Activated CD4-positive, alpha-beta T cell treated with anti-CD3 and anti-CD28 coated beads, Interleukin-2, amount 50 U/mL, for 24 hours (primary cell): ENCODE results near the gene EPS15.
"Not testable (repeated sequence)": the region's sequence is repeated elsewhere in the genome, so short reads cannot be mapped to it uniquely, and the experiment has no call there.

Source experiments
- DNase-seq, 2 donors: peaks; one replicate each; pipeline ENCODE4 v3.0.0-alpha.2; 2020; ENCODE audit warnings: low read depth in 1 of 2, low spot score in 1 of 2

The EPS15 gene

DNA sequence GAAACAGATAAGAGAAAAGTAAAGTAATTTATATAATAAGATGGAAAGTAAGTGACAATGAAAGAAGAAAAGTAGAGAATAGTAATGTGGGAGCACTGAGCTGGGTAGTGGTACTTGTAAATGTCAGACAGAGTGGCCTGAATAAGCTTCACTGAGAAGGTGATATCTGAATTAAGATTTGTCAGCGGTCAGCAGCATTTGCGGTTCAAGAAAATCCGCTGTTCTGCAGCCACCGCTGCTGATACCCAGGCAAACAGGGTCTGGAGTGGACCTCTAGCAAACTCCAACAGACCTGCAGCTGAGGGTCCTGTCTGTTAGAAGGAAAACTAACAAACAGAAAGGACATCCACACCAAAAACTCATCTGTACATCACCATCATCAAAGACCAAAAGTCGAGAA is 132.8 kb downstream of the EPS15 start:
- not testable (repeated sequence) for DNase-seq

DNA sequence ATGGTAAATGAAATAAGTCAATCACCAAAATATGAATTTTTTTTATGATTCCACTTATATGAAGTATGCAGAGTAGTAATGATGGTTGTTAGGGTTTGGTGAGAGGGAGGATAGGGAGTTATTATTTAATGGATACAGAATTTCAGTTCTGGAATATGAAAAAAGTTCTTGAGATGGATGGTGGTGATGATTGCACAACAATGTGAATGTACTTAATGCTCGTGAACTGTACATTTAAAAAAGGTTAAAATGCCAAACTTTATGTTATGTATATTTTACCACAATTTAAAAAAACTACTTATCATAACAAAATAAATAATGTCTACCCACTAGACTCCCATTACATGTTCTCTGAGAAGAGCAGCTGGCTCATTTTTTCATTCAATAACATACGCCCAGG is 133.3 kb downstream of the EPS15 start:
- DNase-seq = no peak

DNA sequence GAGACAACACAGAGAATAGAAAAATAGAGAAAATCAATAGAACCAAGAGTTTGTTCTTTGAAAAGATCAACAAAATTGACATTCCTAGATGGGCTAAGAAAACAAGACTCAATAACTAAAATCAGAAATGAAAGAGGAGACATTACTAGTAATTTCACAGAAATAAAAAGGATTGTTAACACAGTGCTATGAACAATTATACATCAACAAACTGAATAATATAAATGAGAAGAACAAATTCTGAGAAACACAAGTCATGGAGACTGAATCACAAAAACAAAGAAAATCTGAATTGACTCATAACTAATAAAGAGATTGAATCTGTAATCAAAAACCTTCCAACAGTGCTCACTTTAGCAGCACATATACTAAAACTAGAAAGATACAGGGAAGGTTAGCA is 137.1 kb downstream of the EPS15 start:
- DNase-seq = no peak

DNA sequence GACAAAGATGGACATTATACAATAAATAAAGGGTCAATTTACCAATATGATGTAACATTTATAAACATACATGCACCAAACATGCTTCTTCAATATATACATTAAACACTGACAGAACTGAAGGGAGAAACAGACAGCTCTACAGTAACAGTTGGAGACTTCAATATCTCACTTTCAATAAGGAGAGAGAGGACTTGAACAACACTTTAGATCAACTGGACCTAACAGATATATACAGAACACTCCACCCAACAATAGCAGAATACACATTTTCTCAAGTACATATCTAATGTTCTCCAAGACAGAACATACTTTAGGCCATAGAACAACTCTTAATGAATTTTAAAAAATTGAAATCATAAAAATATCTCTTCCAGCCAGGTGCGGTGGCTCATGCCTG is 138.1 kb downstream of the EPS15 start:
- no peak for DNase-seq

DNA sequence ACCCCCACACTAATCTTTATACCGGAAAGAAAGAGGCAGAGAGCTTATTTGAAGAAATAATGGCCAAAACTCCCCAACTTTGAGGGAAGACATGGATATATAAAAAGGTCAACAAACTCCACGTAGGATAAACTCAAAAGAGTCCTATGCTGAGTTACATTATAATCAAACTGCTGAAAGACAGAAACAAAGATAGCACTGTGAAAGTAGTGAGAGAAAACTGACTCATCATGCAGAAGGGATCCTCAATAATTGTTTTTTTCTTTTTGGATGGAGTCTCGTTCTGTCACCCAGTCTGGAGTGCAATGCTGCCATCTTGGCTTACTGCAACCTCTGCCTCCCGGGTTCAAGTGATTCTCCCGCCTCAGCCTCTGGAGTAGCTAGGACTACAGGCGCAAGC is 140.2 kb downstream of the EPS15 start:
- no peak for DNase-seq

DNA sequence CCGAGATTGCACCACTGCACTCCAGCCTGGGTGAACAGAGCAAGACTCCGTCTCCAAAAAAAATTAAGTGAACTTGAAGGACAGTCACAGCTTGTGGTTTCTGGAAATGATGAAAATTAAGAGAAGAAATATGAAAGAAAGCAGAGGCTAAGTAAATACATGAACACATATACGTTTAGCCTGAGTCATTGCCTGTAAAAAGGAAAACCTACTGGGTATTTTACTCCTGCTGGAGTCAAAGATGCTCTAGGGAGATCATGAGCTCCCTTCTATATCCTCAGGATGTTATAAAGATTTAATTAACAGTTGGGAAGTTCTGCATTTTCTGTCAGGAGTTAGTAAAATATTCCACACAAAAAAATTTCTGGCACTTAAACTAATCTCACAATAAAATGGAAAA is 145.2 kb downstream of the EPS15 start:
- DNase-seq = no peak

DNA sequence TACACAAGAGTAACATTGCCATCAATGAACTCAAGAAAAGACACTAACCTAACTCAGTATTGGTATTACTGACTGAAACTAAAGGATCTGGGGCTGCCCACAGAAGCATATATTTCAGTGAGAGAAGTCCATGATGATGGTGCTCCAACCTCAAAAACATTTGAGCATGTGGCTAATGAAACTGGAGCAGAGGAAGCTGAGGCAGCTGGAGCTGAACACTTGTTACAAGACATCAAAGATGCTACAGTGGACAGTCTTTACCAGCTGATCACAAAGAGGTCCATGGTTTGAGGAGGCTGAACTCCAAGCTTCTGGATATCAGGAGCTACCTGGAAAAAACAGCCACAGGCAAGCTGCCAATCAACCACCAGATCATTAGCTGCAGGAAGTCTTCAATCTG is 146.5 kb downstream of the EPS15 start:
- DNase-seq = no peak

DNA sequence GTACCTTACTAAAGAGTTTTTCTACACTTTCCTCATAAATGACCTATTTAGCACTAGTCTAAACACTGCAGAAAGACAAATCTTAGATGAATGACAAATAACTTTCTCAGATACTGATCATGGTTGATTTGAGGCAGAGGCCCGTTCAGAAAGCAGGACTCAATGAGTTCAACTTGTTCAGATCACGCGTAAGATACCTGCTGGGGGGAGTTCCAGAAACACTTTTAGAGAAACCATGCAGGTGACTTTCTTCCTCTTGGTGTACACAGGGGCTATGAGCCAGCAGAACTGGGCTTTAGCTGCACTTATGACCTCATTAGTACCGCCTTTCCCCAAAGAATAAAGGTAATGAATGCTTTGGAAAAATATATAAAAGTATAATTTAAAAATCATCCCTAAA is 149.9 kb downstream of the EPS15 start:
- DNase-seq = no peak

DNA sequence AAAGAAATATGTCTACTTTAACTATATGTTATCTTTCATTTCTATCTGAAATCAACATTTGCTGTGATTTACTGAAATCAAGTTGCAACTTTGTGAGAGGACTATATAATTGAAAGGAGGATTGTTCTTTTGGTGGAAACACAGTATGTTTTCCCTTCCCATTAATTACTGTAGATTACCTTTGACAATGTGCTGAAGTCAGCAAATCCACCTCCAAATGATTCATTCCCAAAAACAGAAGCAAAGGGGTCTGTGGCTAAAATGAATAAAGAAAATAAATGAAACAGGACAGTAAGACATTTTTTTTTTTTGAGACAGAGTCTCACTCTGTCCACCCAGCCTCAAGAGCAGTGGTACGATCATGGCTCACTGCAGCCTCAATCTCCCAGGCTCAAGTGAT is 153.3 kb downstream of the EPS15 start:
- DNase-seq = no peak

DNA sequence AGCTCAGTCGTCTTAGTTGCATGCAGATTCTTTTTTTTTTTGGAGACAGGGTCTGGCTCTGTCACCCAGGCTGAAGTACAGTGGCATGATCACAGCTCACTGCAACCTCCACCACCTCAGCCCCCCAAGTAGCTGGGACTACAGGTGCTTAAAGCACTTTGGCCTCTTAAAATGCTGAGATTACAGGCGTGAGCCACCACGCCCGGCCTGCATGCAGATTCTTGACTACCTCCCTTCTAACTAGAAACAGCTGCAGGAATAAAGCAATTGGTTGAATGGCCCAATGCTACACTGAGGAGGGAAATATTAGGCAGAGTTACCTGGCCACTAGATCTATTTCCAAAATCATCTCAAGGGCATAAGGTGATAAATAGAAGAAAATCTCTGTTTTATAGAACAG is 159.2 kb downstream of the EPS15 start:
- DNase-seq = no peak

DNA sequence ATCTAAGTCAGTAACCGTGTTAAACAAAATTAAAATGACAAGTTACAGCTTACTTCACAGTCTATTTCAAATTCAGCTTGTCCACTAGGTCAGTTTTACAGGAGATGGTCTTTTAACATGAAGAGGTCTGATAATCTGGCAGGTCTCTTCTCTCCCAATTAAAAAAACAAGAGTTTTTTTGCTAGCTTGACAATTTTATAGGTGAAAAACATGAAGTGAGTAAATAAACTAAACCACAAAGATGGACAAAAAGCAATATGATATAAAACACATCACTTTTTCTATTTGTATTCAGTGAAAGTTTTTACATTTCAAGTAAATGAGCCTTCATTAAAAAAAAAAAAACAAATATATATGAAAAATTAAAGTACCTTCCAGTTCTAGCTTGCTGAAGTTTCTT is 163.7 kb downstream of the EPS15 start:
- DNase-seq = no peak

DNA sequence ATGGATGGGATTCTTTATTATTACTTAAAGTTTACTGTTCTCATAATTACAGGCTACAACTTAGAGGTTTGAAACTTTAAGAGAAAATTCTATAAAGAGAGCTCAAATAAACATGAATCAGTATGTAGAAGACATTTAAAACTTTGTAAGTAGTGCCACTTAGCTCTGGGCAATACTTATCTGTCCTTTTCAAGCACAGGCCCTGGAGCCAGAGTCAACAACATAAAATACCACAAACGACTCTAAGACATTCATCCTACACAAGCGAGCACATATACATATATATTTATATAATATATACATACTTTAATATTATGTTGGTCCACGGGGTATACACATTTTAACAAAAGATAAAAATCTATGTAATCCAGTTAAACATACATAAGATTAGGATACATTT is 164.7 kb downstream of the EPS15 start:
- DNase-seq = no peak

DNA sequence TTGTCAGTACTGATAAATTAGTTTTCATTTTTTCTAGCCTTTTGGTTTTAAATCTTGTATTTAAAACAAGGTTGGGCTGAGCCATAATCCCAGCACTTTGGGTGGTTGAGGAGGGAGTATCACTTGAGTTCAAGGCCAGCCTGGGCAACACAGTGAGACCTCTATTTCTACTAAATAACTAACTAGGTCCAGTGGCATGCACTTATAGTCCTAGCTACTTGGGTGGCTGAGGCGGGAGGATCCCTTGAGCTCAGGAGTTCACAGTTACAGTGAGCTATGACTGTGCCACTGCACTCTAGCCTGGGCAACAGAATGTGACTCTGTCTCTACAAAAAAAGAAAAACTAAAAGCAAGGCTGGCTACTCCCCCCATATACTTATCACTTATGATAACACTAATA is 167.2 kb downstream of the EPS15 start:
- DNase-seq = no peak

DNA sequence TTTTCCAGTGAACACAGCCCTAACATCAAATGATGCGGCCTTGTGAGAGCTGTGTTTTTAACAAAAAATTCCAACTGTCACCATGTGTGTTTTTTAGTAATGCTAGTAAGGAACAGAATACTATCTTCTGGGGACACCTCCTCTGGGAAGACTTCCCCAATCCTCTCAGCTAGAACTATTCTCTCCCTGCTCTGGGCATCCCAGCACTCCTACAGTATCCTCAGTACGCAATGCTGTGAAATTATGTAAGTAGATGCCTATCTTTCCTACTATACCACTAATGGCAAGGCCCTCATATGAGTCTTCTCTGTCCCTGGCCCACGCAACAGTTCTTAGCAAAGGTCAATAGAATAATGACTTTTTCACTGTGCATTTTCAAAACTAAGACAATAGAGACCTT is 169.2 kb downstream of the EPS15 start:
- no peak for DNase-seq

DNA sequence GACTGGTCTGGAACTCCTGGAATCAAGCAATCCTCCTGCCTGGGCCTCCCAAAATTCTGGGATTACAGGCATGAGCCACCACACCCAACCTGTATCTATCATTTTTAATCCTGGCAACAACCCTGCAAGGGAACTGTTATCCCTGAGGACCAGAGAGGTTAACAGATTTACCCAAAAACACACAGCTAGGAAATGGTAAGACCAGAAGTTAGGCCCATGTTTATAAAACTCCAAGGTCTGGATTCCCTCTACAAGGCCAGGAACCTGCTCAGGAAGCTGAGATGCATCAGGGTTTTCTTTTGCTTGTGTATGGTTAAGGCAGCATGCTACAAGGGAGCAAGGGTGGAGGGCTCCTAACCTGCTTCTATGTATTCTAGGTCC is 170.9 kb downstream of the EPS15 start:
- DNase-seq = no peak

DNA sequence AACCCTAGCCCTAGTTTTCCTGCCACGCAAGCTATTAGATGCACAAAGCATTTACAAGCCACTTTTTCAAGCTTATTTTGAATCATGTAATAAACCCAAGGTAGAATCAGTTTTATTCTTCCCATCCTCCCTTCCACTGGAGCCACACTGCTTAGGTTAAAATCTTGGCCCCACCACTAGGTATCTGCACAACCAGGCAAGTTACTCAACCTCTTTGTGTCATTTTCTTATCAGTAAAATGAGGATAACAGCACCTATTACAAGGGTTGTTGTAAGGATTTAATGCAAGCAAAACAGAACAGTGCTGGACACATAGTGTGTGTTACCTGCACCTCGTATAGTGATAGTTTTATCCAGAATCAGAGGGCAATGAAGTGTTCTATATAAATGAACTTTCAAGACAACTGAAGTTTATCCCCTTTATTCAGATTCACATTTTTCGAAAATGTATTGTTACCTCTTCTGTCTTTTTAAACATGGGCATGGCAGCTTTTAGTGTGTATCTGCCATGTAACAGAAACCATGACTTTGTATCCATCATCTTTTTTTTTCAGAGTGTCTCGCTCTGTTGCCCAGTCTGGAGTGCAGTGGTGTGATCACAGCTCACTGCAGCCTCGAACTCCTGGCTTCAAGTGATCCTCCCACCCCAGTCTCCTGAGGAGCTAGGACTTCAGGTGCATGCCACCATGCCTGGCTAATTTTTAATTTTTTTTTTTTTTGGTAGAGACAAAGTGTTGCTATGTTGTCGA is 171.5 kb downstream of the EPS15 start:
- no peak for DNase-seq

DNA sequence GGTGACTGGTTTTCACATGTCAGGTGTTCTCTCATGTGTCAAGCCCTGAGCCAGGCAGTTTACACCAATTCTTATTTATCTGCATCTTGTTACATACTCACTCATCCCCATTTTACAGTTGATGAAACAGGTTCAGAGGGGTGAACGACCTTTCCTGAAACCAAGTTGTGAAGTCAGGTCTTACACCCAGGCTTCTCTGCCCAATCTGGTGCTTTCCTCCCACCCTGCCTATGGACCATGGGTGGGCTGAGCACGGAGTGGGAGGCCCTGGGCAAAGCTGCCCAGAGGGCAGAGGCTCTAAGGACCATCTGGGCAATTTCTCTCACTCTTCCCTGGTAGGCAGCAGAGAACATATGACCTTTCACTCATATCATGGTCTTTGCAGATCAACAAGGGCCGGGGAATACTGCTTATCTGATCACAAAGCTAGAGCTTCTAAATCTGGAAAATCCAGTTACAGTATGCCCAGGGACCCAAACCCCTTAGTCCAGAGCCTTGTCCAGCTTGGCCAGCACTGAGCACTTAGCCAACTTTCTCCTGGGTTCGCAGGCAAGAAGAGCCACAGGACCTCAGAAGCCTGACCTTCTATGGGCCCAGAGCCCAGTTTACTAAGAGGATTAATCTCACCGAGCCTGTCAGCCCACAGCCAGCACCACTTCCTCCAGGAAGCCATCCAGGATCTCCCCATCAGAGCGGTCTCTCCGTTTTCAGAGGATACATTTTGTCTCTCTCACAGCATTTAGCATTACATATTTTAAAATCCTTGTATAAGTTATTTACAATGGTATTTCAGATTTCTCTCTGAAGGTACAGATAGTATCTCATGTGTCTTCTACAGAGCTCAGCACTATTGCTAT is 172.8 kb downstream of the EPS15 start:
- DNase-seq = no peak

DNA sequence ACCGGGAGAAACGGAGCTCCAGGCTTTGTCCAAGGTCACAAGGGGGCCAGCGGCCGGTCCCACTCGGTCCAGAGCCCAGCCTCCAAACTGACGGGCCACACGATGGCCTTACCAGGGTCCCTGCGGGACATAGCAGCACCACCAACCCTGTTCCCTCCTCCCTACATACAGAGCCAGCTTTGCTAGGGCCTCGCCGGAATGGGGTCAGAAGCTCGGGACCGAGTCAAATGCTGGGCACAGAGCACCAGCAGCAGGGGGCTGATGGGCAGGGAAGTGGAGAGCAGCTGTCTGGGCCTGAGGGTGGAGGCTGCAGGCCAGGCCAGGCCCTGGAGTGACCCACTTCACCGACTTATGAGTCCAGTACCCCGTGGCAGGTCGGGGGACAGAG is 173.8 kb downstream of the EPS15 start:
- DNase-seq = no peak

DNA sequence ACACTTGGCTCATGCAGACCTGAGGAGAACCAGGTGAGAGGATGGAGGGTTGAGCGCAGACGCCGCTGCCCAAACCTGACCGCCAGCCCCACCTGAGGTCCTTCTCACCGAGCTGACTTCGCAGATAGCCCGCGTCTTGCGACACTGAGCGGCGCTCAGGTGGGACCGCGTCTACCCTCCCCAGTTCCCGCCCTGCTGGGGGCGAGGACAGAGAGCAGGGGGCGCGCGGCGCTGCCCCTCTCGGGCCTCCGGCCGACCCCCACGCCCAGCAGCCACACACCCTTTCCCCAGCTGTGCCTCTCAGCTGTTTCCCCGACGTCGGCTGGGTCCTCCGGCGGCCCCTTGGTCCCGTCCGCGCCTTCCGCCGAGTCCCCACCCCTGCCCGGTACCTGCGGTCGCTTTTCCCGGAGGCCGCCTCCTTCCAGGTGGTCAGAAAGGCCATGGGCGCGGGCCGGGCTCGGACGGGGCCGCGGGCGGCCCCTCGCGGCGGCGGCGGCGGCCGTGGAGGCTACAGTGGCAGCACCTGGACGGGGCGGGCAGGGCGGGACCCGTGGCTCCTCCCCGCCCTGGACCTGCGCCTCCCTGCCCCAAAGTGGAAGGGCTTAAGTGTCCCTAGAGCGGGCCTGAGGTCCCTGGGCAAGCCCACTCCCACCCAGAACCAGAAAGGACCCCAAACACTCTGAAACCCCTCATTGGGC is 174.3 kb downstream of the EPS15 start:
- DNase-seq = no peak

DNA sequence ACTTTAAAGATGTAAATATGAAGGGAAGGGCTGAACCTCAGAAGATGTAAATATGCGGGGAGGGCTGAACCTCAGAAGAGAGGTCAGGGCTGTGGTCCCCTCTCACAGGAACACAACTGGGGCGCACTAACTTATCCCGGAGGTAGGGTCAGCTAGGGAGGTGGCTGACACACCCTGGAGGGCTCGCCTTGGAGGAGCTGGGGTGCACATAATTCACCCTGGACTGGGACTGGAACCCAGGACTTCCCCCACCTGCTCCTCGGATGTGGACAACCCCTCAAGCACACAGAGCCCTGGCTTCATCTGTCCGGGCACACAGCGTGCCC is 174.8 kb downstream of the EPS15 start:
- no peak for DNase-seq

DNA sequence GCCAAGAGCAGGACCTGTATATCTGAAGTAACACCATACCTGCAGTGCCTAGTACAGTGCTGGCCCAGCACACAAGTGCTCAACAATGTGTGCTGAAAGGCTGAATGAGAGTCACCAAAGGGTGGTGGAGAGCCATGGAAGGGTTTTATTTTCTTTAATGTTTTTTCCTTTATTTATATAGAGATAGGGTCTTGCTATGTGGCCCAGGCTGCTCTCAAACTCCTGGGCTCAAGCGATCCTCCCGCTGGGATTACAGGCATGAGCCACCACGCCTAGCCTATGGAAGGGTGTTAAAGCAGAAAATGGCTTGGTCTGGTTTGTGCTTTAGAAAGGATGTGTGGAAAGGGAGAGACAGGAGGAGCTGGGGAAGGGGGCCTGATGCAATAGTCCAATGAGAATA is 175.4 kb downstream of the EPS15 start:
- DNase-seq = no peak

DNA sequence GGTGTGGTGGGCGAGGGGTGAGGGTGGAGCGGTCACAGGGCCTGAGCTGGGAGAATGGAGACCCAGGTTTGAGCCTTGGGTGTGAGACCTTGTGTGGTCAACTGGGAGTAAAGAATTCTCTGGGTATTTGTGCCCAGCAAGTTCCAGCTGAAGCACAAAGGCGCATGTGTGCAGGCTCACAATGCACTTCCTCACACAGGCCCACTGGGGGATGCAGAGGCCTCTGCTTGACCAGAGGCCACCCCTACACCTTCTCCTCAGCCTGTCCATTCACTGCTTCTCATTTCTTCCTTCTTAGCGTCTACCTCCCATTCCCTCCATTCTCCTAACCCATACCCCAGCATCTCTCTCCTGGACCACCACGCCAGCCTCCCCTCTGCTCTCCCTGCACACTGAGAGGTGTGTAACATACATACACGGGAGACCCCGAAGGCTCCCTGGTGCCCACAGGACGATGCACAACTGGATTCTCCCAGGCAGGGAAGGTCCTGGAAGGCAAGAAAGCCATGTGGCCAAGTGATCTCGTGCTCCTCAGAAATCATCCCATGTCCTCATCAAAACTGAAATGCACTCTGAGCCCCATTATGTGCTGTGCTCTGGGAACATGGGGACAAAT is 176.4 kb downstream of the EPS15 start:
- DNase-seq = no peak
